SK-N-MC (cell line): ENCODE measurements around the gene MPC1.
A peak's percentile ranks its signal among the peaks of the same experiment; 100 is the strongest.
"Not testable (repeated sequence)": the region's sequence is repeated elsewhere in the genome, so short reads cannot be mapped to it uniquely, and the experiment has no call there.

Source experiments
- DNase-seq: peaks from one replicate; pipeline ENCODE4 v3.0.0-alpha.2; 2011; ENCODE audit warnings: low read depth, low spot score
- H3K27ac ChIP-seq: fragments of 200-600 bp; sonication (generic); 2 replicates; pipeline ENCODE4 v1.5.1; 2016; ENCODE audit warnings: mixed run types
- H3K36me3 ChIP-seq: fragments of 200-600 bp; sonication (generic); 2 replicates; pipeline ENCODE4 v1.6.1; 2017; ENCODE audit warnings: antibody characterized with exemption, low read length, mixed read lengths; ENCODE audit not compliant: insufficient read depth
- H3K4me3 ChIP-seq: fragments of 200-600 bp; sonication (generic); 2 replicates; pipeline ENCODE4 v1.5.1; 2016
- H3K9ac ChIP-seq: fragments of 200-600 bp; sonication (generic); 2 replicates; pipeline ENCODE4 v1.8.0; 2017; ENCODE audit warnings: mixed run types, mixed read lengths; ENCODE audit not compliant: insufficient read length
- H3K9me3 ChIP-seq: fragments of 200-600 bp; sonication (generic); 2 replicates; pipeline ENCODE4 v1.6.1; 2017; ENCODE audit warnings: low read depth, mild to moderate bottlenecking, antibody characterized with exemption, low read length, moderate library complexity, mixed read lengths
- EZH2 ChIP-seq: fragments of 200-600 bp; sonication (generic); IDR thresholded peaks from one replicate; pipeline ENCODE4 v1.6.1; 2017; ENCODE audit warnings: antibody characterized with exemption
- FOXP2 ChIP-seq: optimal IDR thresholded peaks from 2 replicates; pipeline ENCODE3; 2011; ENCODE audit warnings: mild to moderate bottlenecking, moderate library complexity; ENCODE audit not compliant: insufficient read depth; ENCODE audit errors: extremely low read length, control extremely low read depth
- POLR2AphosphoS5 ChIP-seq: IDR thresholded peaks from 2 replicates; pipeline ENCODE4 v1.6.1; 2012; ENCODE audit warnings: mild to moderate bottlenecking, low read depth, low read length, borderline replicate concordance

MPC1 gene

DNA sequence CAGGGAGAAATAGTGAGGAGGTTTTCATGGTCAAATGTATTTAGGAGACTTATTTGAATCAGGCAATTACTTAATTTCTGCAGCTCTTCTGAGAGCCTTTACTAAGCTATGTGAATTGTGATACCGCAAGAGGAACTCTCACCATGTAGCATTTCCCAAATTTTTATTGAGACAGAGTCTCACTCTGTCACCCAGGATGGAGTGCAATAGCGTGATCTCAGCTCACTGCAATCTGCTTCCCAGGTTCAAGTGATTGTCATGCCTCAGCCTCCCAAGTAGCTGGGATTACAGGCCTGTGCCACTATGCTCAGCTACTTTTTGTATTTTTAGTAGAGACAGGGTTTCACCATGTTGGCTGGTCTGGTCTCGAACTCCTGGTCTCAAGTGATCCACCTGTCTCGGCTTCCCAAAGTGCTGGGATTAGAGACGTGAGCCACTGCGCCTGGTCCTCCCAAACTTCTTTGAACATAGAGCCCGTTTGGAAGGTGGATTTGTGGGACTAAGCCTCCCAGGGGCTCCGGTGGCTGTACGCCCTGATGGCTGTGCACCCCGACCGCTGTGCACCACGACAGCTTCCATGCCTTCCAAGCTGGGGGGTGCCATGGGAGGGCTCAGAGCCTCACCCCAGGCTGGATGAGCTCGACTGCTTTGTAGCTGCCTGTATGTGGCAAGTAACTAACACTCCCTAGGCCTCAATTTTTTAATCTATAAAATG is 5.7 kb upstream of the MPC1 start:
- Histone ChIP-seq H3K27ac (no peak overlapping the region), H3K9ac (no peak overlapping the region), H3K9me3 (no peaks in the 10 kb centered on the region), H3K36me3 (no peaks in the 10 kb centered on the region), H3K4me3 (no peak overlapping the region)
- TF ChIP-seq POLR2AphosphoS5 (no peak), EZH2 (no peak), FOXP2 (no peak)
- no peak for DNase-seq

DNA sequence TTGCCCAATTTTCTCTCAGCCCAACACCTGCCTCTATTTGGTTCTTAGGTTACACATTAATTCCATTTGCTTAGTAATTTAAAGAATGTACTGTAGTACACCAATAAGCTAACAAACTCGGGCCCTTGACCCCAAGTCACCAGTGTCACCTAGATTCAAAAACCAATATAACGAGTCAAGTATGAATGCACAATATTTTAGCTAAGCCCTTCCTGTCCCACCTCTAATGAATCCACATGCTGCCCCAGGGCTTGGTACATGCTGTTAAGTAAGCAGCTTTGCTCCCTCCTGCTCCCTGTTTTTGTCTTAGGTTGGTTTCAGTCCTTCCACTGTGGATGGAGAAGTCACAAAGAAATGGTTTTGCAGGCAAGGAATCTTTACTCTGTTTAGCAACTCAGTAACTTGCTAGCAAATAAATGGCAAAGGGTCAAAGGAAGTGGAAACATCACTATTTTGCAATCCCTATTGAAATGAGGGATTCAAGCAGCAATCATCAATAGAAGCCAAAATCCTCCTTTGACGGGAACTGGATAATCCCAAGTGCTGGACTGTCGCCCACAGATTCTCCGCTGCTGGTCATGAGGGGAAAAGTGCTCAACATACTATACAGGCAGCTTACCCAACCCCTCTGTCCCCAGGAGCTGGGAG is 5.0 kb upstream of the MPC1 start:
- DNase-seq: no peak
- no peak overlapping the region for H3K27ac ChIP-seq
- TF ChIP-seq FOXP2: no peak
- no peak for TF ChIP-seq EZH2
- no peak for TF ChIP-seq POLR2AphosphoS5
- no peaks in the 10 kb centered on the region for H3K36me3 ChIP-seq
- no peak overlapping the region for H3K4me3 ChIP-seq
- no peak overlapping the region for H3K9ac ChIP-seq
- H3K9me3 ChIP-seq: no peaks in the 10 kb centered on the region

DNA sequence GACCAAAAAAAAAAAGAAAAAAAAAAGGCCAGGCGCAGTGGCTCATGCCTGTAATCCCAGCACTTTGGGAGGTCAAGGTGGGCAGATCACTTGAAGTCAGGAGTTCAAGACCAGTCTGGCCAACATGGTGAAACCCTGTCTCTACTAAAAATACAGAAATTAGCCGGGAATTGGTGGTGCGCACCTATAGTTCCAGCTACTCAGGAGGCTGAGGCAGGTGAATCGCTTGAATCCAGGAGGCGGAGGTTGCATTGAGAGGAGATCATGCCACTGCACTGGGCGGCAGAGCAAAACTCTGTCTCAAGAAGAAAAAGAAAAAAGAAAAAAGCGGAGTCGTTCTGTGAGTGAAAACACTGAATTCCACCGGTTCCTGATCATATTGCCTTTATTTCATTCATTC is 4.4 kb upstream of the MPC1 start:
- H3K4me3 ChIP-seq, H3K27ac ChIP-seq, H3K9ac ChIP-seq, DNase-seq, H3K9me3 ChIP-seq, H3K36me3 ChIP-seq: not testable (repeated sequence)

DNA sequence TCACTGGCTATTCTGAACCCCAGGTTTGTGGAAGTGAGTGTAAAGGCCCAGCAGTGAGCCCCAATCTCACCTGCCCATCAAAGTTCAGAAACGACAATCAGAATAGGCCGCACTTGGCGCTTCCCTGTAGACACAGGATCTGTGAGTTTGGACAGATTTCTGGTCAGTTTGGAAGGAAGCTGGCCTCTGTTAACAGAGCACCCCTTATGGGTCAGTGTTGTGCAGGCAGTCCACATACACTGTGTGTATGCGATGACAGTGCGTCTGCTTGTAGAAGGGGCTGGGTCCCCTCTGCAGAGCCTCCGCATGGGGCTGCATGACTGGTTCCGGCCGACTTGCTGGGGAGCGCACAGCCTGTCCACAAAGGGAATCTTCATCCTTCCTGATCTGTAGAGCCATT is 3.4 kb upstream of the MPC1 start:
- Histone ChIP-seq H3K27ac (no peak overlapping the region), H3K9ac (no peak overlapping the region), H3K9me3 (no peaks in the 10 kb centered on the region), H3K36me3 (no peaks in the 10 kb centered on the region), H3K4me3 (no peak overlapping the region)
- no peak for TF ChIP-seq FOXP2
- no peak for TF ChIP-seq EZH2
- no peak for TF ChIP-seq POLR2AphosphoS5
- no peak for DNase-seq

DNA sequence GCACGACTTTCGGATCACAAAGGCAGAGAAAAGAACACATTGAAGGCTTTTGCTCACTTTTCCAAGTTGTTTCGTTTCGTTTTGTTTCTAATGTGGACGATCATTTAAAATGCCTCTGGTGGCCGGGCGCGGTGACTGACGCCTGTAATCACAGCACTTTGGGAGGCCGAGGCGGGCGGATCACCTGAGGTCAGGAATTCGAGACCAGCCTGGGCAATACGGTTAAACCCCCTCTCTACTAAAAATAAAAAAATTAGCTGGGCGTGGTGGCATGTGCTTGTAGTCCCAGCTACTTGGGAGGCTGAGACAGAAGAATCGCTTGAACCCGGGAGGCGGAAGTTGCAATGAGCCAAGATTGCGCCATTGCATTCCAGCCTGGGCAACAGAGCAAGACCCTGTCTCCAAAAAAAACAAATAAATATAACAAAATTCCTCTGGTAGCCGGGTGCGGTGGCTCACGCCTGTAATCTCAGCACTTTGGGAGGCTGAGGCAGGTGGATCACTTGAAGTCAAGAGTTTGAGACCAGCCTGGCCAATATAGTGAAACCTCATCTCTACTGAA is 1.1 kb upstream of the MPC1 start:
- H3K27ac ChIP-seq: peak overlapping the region; percentile 36; the same call in 1 of the 2 replicates
- H3K9me3 ChIP-seq, H3K36me3 ChIP-seq, DNase-seq: not testable (repeated sequence)
- H3K9ac ChIP-seq: peak overlapping the region; percentile 87
- peak overlapping the region; percentile 93 for H3K4me3 ChIP-seq

DNA sequence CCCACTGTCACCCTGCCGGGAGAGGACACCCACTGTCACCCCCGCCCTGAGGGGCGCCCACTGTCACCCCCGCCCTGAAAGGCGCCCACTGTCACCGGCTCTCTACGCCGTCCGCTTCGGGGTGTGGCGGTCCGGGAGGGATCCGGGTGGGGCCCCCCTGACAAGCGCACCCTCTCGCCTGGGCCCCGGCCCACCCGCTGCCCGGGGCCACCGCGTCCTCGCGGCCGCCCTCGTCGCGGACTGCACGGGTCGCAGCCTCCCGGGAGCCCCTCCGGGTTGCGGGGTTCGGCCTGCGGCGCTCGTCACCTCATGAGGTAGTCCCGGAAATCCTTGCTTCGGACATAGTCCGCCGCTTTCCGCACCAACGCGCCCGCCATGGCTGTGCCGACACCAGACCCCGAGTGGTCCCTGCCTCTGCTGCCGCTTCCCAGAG is 224 bp downstream of the MPC1 start:
- Histone ChIP-seq H3K4me3 (peak overlapping the region; percentile 93), H3K9me3 (no peaks in the 10 kb centered on the region), H3K36me3 (no peaks in the 10 kb centered on the region), H3K27ac (no peak overlapping the region), H3K9ac (peak overlapping the region; percentile 84)
- no peak for DNase-seq
- TF ChIP-seq EZH2 (no peak), POLR2AphosphoS5 (no peak), FOXP2 (no peak)

DNA sequence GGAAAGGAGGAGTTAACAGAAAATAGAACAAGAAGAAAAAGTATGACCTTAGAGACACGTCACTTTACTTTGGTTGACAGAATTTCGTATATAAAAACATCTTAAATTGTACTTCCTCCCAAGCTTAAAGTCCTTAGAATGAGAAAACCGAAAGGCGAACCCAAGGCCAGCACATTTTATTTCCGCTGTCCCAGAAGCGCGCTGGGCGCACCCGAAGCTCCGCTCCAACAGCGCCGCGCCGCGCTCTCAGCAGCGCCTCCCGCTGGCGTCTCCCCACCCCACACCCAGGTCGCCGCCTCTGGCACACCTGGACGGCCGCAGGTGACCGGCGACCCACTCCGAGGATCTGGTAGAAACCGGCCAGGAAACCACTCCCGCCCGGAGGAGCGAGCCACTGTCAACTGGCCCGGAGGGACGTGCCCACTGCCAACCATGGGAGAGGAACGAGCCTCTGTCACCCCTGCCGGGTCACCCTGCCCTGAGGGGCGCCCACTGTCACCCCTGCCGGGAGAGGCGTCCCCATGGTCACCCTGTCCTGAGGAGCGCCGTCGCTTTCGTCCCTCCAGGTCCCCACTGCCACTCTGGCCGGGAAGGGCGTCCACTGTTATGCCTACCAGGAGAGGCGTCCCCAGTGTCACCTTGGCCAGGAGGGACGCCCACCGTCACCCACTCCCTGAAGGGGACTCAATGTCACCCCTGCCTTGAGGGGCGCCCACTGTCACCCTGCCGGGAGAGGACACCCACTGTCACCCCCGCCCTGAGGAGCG is 824 bp downstream of the MPC1 start:
- no peaks in the 10 kb centered on the region for H3K36me3 ChIP-seq
- H3K27ac ChIP-seq: no peak overlapping the region
- TF ChIP-seq FOXP2 (no peak), EZH2 (no peak), POLR2AphosphoS5 (no peak)
- H3K9me3 ChIP-seq: no peaks in the 10 kb centered on the region
- no peak for DNase-seq
- H3K9ac ChIP-seq: peak overlapping the region; percentile 84
- peak overlapping the region; percentile 93 for H3K4me3 ChIP-seq

DNA sequence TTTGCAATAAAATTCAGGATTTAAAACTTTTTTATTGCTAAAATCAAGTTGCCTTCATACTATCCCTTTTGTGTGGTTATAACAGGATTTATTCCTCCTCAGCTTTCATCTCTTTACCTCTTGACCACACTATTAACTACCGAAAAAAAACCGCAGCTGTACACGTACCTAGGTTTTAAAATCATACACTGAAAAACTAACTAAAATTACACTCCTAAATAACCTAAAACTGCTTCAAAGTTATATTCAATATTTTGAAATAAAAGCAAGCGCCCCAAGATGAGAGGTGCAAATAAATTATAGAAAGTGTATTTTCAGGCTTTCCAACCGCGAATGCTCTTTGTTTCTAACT is 1.4 kb downstream of the MPC1 start:
- peak overlapping the region; percentile 84 for H3K9ac ChIP-seq
- TF ChIP-seq POLR2AphosphoS5 (no peak), FOXP2 (no peak), EZH2 (no peak)
- H3K27ac ChIP-seq: no peak overlapping the region
- peak overlapping the region; percentile 93 for H3K4me3 ChIP-seq
- no peaks in the 10 kb centered on the region for H3K36me3 ChIP-seq
- H3K9me3 ChIP-seq: no peaks in the 10 kb centered on the region
- DNase-seq: no peak
